Sigmoid colon (tissue), 4 donors: ENCODE results near the gene LGALS8.

Experiments
- POLR2A ChIP-seq, 2 donors: fragments of 450-650 bp; IDR thresholded peaks; one replicate each; pipeline ENCODE4 v1.6.1; 2016; ENCODE audit warnings: antibody characterized with exemption in 2 of 2, mild to moderate bottlenecking in 2 of 2, moderate library complexity in 2 of 2
- POLR2AphosphoS5 ChIP-seq, 4 donors: sonication (generic); formaldehyde crosslinking; IDR thresholded peaks; one replicate each; pipeline ENCODE4 v1.6.1; 2017; ENCODE audit warnings: antibody characterized with exemption in 4 of 4
- TF ChIP-seq, protein P1 (sequence below), 4 experiments: fragments of 450-650 bp in 3 of 4; fragments of 200-600 bp in 1 of 4; IDR thresholded peaks; one replicate each; pipeline ENCODE4 v1.5.1; 2016 to 2019; ENCODE audit warnings: antibody characterized with exemption in 4 of 4, mild to moderate bottlenecking in 3 of 4, moderate library complexity in 2 of 4

GRCh38 chr1:236530286-236530685 is 6.5 kb downstream of the LGALS8 start:
- TF ChIP-seq, protein P1, sequence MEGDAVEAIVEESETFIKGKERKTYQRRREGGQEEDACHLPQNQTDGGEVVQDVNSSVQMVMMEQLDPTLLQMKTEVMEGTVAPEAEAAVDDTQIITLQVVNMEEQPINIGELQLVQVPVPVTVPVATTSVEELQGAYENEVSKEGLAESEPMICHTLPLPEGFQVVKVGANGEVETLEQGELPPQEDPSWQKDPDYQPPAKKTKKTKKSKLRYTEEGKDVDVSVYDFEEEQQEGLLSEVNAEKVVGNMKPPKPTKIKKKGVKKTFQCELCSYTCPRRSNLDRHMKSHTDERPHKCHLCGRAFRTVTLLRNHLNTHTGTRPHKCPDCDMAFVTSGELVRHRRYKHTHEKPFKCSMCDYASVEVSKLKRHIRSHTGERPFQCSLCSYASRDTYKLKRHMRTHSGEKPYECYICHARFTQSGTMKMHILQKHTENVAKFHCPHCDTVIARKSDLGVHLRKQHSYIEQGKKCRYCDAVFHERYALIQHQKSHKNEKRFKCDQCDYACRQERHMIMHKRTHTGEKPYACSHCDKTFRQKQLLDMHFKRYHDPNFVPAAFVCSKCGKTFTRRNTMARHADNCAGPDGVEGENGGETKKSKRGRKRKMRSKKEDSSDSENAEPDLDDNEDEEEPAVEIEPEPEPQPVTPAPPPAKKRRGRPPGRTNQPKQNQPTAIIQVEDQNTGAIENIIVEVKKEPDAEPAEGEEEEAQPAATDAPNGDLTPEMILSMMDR (IDR thresholded peaks at IDR 0.05): no peak
- TF ChIP-seq POLR2A (IDR thresholded peaks at IDR 0.05) (no peak), POLR2AphosphoS5 (IDR thresholded peaks at IDR 0.05) (no peak)
